ENCODE results near the gene AMBP.

GRCh38 chr9:114109124-114109523 lies 31.0 kb upstream of the AMBP start:
- TF ChIP-seq, protein P1, sequence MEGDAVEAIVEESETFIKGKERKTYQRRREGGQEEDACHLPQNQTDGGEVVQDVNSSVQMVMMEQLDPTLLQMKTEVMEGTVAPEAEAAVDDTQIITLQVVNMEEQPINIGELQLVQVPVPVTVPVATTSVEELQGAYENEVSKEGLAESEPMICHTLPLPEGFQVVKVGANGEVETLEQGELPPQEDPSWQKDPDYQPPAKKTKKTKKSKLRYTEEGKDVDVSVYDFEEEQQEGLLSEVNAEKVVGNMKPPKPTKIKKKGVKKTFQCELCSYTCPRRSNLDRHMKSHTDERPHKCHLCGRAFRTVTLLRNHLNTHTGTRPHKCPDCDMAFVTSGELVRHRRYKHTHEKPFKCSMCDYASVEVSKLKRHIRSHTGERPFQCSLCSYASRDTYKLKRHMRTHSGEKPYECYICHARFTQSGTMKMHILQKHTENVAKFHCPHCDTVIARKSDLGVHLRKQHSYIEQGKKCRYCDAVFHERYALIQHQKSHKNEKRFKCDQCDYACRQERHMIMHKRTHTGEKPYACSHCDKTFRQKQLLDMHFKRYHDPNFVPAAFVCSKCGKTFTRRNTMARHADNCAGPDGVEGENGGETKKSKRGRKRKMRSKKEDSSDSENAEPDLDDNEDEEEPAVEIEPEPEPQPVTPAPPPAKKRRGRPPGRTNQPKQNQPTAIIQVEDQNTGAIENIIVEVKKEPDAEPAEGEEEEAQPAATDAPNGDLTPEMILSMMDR (IDR thresholded peaks at IDR 0.05; ENCODE audit: low read depth, low read length, poor library complexity, severe bottlenecking), result no peak
- TF ChIP-seq EZH2phosphoT487 (IDR thresholded peaks at IDR 0.05; ENCODE audit: borderline replicate concordance, low read length), result no peak

Data from DOHH2 (cell line).